C4-2B (cell line): Measurements from ENCODE around the gene SH2D5.
"Not testable (repeated sequence)": the region's sequence is repeated elsewhere in the genome, so short reads cannot be mapped to it uniquely, and the experiment has no call there.

Experiments
- H3K27ac ChIP-seq: fragments of 450-650 bp; 2 replicates; pipeline ENCODE4 v1.5.1; 2017
- CTCF ChIP-seq: fragments of 450-650 bp; conservative IDR thresholded peaks from 2 replicates; pipeline ENCODE4 v1.5.1; 2017; ENCODE audit warnings: mild to moderate bottlenecking
- ZFX ChIP-seq: fragments of 450-650 bp; IDR thresholded peaks from 2 replicates; pipeline ENCODE4 v1.6.1; 2017

Gene SH2D5

GRCh38 chr1:20723537-20724363, 8.8 kb downstream of the SH2D5 start:
- TF ChIP-seq CTCF: no peak
- TF ChIP-seq ZFX: no peak
- H3K27ac ChIP-seq: no peak overlapping the region

GRCh38 chr1:20723159-20723536, 9.4 kb downstream of the SH2D5 start:
- H3K27ac ChIP-seq: no peak overlapping the region
- no peak for TF ChIP-seq CTCF

GRCh38 chr1:20721117-20722061, 11.1 kb downstream of the SH2D5 start:
- no peak for TF ChIP-seq ZFX
- TF ChIP-seq CTCF: no peak
- H3K27ac ChIP-seq: no peak overlapping the region

- H3K27ac ChIP-seq: no peak overlapping the region
- no peak for TF ChIP-seq ZFX
- no peak for TF ChIP-seq CTCF
Measured at GRCh38 chr1:20720631-20721091, 11.8 kb downstream of the SH2D5 start.

GRCh38 chr1:20719871-20720620, 12.5 kb downstream of the SH2D5 start:
- no peak for TF ChIP-seq CTCF
- no peak for TF ChIP-seq ZFX
- H3K27ac ChIP-seq: no peak overlapping the region

- no peak overlapping the region for H3K27ac ChIP-seq
- TF ChIP-seq CTCF (no peak), ZFX (no peak)
Measured at GRCh38 chr1:20719261-20719660, 13.2 kb downstream of the SH2D5 start.

GRCh38 chr1:20718343-20718882, 14.1 kb downstream of the SH2D5 start:
- not testable (repeated sequence) for H3K27ac ChIP-seq
